SK-N-SH treated with all-trans-retinoic acid at 6 μM for 48 hours (cell line): ENCODE results near the gene SPECC1.

ENCODE experiments used
- CREB5 ChIP-seq: fragments of 250-450 bp; sonication (Bioruptor Pico); IDR thresholded peaks from 2 replicates; pipeline ENCODE4 v1.5.1; 2020; ENCODE audit warnings: low read depth, mild to moderate bottlenecking, moderate library complexity
- CSDC2 ChIP-seq: fragments of 250-450 bp; sonication (Bioruptor Pico); IDR thresholded peaks from 2 replicates; pipeline ENCODE4 v1.5.0; 2020; ENCODE audit warnings: mild to moderate bottlenecking, moderate library complexity
- ESRRG ChIP-seq: fragments of 250-450 bp; sonication (Bioruptor Pico); IDR thresholded peaks from 2 replicates; pipeline ENCODE4 v1.6.1; 2021; ENCODE audit warnings: mild to moderate bottlenecking
- ISL1 ChIP-seq: fragments of 250-450 bp; sonication (Bioruptor Pico); IDR thresholded peaks from 2 replicates; pipeline ENCODE4 v2.1.2; 2022; ENCODE audit warnings: mild to moderate bottlenecking, moderate library complexity
- PATZ1 ChIP-seq: fragments of 250-450 bp; sonication (Bioruptor Pico); IDR thresholded peaks from 2 replicates; pipeline ENCODE4 v1.8.0; 2020; ENCODE audit warnings: mild to moderate bottlenecking, moderate library complexity, borderline replicate concordance
- TSHZ2 ChIP-seq: fragments of 250-450 bp; sonication (Bioruptor Pico); IDR thresholded peaks from 2 replicates; pipeline ENCODE4 v1.5.0; 2020; ENCODE audit warnings: mild to moderate bottlenecking, moderate library complexity
- ZFP30 ChIP-seq: fragments of 450-650 bp; formaldehyde crosslinking; IDR thresholded peaks from 2 replicates; pipeline ENCODE4 v1.5.0; 2022; ENCODE audit warnings: mild to moderate bottlenecking, moderate library complexity
- ZNF565 ChIP-seq: fragments of 450-650 bp; formaldehyde crosslinking; conservative IDR thresholded peaks from 2 replicates; pipeline ENCODE4 v1.5.0; 2020; ENCODE audit warnings: low read depth, mild to moderate bottlenecking, moderate library complexity
- ZNF70 ChIP-seq: fragments of 450-650 bp; formaldehyde crosslinking; IDR thresholded peaks from 2 replicates; pipeline ENCODE4 v1.5.0; 2020; ENCODE audit warnings: mild to moderate bottlenecking, moderate library complexity
- ZNF8 ChIP-seq: fragments of 450-650 bp; formaldehyde crosslinking; IDR thresholded peaks from 2 replicates; pipeline ENCODE4 v1.5.0; 2020; ENCODE audit warnings: mild to moderate bottlenecking, moderate library complexity

- TF ChIP-seq ESRRG (CRISPR knock-in tag): no peak
- TF ChIP-seq TSHZ2: no peak
- no peak for TF ChIP-seq ZNF565
- TF ChIP-seq CREB5: no peak
- TF ChIP-seq CSDC2: no peak
- no peak for TF ChIP-seq ISL1 (CRISPR knock-in tag)
- TF ChIP-seq ZNF8 (CRISPR knock-in tag): no peak
- TF ChIP-seq PATZ1: no peak
- no peak for TF ChIP-seq ZFP30 (CRISPR knock-in tag)
- TF ChIP-seq ZNF70 (CRISPR knock-in tag): no peak
These were observed 75.6 kb downstream of the SPECC1 start for GRCh38 chr17:20084621-20085282.
